HG02610 (cell line): ENCODE measurements around the gene ARHGAP22.

Source experiments
- ATAC-seq: cut with Tn5 transposase; IDR thresholded peaks from one replicate; pipeline ENCODE4 v1.9.1; 2021; ENCODE audit warnings: mild to moderate bottlenecking, moderate library complexity; ENCODE audit not compliant: unreplicated experiment

ARHGAP22 gene

DNA sequence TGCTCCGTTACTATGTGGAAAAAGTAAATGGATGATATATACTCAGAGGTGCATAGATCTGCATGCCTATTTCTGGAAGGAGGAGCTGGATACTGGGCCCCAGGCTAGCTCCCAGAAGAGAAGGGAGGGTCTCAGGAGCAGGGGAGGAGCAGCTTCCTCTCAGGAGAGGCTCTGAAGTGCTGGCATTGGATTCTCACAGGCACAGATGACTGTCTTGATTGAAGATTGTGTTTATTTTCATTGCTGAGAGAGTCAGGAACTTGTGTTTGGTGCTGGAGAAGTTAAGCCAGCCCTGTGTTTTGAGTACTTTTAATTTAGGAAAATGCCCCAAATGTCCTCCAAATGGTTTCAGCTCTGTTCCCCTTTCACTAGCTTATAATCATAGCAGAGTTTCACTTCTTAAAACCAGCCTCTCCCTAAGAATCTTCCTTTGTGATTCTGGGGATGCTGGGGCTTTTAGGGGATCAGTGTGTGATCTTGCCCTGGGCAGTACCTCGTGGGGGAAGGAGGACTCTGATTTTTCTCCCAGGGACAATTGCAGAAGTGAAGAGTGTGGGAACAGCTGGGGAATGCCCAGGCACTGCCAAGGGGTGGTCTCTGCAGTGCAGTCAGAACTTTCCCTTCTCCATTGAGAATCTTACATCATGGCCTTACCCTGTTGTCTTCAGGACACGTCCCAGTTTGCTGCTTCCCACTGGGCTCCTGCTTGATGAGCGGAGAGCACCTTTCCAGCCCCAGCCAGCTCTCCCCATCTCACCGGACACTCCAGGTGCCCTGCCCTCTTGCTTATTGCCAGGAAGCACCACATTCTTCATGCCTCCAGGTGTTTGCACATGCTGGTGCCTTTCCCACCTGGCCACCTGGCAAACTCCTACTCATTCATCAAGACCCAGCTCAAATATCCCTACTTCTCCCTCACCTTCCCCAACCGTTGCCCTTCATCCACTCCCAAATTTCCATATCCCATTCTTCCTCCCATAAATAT is 102.8 kb downstream of the ARHGAP22 start:
- no peak for ATAC-seq

GRCh38 chr10:48501226-48501625 is 103.6 kb downstream of the ARHGAP22 start:
- no peak for ATAC-seq

GRCh38 chr10:48500771-48501170 is 104.1 kb downstream of the ARHGAP22 start:
- ATAC-seq: no peak

DNA sequence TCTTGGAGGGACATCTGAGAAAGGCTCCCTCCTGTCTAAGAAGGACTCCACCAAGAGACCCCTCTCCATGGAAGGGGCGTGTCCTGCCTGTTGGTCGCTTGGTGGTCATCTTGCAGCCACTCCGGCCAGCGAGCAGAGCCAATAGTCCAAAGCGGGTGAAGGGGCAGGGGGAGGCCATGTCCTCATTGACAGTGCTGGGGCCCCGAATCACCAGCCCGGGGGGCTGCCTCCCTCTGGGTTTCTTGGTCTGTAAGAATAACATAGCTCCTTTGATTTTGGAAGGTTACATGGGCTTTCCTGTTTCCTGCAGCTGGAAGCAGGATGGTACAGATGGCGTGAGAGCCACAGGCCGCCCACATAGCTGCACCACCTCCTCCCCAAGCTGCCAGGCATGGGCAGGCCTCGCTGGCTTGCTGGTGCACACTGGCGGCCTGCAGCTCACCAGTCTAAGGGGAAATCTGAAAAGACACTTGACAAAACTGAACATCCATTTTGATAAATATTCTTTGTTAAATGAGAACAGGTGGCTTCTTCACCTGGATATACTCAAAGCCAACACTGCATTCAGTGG is 105.8 kb downstream of the ARHGAP22 start:
- ATAC-seq: no peak

DNA sequence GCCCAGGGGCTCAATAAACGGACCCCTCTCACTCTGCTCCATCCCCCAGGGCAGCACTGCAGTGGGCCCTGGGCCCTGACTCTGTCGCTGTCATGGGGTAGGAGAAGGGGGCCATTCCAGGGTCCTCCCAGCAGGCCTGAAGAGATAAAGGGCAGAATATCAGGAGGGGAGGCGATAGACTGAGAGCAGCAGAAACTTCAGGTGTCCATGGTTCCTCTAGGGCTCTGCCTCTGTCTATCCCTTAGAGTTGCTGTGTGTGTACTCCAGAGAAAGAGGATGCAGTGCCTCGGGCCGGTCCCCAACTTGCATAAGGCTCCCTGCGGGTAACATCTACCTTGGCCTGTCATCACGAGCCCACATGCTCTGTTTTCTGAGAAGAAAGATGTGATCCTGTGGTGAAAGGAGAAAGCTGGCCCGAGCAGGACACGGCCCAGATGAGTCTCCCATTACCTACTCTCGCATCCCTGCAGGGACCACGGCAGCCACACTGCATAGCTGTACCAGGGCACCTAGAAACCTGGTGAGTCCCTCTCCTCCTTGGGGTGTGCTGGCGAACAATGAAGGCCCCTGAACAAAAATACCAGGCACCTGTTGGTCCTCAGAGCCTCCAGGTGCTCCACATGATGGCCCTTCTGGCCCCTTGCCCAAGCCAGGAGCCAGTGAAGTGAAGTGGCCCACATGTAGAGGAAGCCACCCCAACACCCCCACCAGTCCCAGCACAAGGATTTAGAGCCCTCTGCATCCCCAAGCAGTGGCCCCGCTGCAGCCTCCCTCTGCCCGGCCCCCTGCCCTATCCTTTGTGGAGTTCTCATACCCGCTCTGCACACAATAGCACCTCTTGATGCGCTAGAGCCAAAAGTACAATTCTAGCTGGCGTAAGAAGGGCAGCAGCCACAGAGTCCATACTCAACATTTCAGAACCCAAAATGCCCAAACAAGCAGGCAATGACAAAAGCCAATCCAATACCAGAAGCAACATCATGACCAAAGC is 106.8 kb downstream of the ARHGAP22 start:
- no peak for ATAC-seq

GRCh38 chr10:48496831-48497779 is 107.8 kb downstream of the ARHGAP22 start:
- no peak for ATAC-seq

DNA sequence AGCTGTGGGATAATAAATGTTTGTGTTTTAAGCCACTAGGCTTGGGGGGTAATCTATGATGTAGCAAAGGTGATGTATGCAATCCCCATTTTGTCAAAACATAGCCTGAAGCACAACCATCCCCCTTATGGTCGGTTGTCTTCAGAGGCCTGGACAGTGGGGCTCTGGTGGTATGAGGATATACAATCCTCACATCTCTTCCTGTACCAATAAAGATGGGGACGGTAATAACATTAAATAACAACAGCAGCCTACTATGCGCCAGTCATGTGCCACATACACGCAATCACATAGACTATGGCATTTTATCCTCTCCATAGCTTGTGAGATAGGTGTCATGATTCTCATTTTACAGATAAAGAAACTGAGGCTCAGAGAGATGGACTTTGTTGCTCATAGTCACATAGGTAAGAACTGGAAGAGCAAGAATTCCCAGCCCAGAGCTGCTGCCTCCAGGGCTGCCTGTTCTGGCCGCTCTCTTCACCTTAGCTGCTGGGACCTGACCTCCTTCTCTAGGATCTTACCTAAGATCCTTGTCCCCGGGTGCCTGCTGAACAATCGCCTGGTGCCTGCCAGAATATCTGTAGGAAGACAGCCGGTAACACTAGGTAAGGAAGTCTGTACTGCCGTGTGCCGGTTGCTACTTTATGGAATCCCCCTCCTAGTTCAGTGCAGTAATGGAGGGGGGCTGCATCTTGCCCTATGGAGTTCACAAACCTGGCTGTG is 108.6 kb downstream of the ARHGAP22 start:
- no peak for ATAC-seq

DNA sequence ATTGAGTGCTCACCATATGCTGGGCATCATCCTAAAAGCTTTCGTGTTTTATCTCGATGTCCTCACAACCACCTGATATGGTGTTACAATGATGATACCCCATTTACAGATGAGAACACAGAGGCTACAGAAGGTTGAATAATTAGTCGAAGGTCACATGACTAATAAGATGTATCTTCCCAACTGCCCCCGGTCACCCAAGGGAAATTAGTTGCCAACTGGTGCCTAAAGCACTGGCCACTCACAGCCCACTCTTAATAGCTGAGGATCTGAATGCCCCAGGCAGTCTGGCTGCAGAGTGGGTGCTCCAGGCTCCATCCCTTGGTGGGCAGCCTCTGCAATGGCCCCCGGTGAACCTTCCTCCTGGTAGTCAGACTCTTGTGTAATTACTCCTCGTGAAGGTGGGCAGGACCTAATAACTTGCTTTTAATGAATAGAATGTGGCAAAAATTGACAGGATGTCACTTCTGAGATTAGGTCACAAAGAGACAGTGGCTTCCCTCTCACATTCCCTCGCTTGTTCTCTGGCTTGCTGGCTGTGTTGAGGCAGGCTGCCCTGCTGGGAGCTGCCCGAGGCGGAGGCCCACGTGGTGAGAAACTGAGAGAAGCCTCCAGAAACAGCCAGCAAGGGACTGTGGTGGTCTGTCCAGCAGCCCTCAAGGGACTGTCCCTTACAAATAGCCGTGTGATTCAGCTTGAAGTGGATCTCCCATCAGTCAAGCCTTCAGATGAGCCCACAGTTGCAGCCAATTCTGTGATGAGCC is 109.4 kb downstream of the ARHGAP22 start:
- no peak for ATAC-seq

- ATAC-seq: no peak
Observed at GRCh38 chr10:48494611-48495010, 110.3 kb downstream of the ARHGAP22 start.

DNA sequence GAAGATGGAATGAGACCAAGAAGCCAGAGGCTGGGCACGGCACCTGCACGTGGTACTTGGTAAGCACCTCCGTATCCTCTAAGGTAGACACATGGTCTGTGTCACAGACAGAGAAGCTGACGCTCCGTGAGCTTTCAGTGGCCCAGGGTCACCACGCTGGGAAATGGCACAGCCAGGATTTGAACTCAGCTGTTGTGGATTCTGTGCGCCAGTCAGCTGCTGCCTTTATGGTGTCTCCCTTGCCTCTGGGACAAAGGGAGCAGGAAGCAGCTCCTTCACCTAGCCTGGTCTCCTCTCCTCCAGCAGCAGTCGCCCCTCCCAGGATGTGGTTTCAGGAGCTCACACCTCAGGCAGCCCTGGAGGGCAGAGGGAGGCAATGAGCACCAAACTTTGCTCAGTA is 110.8 kb downstream of the ARHGAP22 start:
- no peak for ATAC-seq

DNA sequence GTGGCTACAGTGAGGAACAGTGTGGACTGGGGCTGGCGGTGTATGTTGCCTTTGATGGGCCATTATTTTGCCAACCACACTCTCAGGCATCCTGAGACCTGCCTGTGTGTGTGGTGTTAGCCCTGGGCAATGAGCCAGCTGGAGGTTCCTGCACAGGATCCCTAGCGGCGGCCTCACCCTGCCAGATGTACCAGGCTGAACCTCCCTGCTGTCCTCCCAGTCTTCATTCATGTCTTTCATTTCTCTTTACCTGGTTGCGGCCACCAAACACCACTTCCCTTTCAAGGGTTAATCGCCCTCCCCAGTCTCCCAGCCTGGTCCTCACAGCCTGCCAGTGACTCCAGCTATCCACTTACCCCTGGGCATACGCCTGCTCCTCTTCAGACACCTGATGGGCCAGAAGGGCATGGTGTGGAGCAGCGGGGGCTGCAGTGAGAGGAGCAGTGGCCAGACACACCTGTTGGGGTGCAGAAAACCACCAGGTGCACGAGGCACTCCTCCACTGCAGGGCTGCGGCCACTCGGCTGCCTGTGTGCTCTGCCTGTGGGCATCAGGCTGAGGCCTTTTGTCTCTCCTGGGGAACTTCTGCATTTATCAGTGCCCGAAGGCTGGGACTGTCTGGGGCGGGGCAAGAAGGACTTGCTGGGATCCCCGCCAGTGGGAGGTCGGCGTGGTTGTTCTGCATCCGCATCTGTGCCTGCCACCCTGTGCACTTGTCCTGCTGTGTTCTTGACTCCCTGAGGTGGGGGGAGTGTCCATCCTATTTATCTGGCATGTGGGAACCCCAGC is 111.6 kb downstream of the ARHGAP22 start:
- no peak for ATAC-seq

- ATAC-seq: no peak
Observed at GRCh38 chr10:48492201-48492600, 112.7 kb downstream of the ARHGAP22 start.

DNA sequence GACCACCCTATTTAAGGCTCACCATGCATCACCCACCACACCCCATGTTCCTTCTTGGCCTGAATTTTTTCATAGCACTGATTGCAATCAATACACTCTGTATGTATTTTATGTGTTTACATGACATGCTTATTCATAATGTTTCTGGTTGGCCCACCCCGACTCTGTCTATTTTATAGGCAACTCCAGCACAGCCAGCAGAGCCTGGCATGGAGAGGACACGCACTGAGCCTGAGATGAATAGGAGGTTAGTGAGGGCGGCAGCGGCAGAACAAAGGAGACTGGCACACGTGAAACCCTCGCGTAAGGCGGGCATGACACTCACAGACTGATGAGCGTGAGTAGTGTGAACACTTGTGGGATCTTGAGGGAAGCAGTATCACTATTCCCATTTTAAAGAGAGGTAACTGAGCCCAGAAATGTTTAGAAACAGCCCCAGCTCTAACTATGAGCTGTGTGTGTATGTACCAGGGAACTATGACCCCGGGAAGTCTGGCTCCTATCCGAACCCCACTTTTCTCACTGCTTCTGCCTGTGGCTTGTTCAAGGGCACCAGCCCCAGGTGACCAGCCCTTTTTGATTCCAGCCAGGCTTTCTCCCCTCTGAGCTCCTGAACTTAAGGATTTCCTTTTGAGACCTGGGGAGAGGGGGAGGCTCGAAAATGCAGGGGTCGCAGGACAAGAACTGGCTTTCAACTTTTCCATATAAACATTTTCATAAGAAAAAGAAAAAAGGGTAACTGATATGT is 113.3 kb downstream of the ARHGAP22 start:
- ATAC-seq: no peak

DNA sequence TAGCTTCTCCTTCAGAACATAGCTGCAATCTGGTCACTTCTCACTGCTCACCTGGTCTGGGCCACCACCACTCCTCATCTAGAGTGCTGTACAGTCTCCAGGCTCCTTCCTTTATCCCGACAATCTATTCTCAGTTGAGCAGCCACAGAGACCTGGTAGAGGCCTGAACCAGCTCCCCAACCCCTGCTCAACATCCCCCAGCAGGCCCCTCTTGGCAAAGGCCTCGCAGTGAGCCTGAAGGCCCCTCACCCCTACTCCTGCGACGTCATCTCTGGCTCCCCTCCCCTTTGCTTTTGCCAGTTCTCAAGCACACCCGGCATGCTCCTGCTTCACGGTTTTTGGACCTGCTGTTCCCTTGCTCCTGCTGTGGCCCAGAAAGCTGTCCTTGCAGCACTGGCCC is 113.9 kb downstream of the ARHGAP22 start:
- ATAC-seq: no peak

DNA sequence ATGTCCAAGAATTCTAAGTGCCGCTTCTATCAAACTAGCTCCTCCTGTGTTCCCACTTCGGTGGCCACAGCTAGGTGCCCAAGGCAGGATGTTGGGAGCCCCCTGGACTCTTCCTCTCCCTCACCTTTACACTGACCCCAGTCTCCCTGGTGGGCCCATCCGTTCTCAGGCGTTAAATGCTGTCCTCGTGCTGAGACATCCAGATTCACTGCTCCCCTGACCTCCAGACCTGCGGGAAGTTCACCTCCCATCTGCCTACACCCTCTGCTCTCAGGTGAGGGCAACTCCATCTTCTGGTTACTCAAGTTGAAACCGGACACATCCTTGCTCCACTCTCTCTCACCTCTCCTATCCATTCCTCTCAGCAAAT is 114.3 kb downstream of the ARHGAP22 start:
- no peak for ATAC-seq

DNA sequence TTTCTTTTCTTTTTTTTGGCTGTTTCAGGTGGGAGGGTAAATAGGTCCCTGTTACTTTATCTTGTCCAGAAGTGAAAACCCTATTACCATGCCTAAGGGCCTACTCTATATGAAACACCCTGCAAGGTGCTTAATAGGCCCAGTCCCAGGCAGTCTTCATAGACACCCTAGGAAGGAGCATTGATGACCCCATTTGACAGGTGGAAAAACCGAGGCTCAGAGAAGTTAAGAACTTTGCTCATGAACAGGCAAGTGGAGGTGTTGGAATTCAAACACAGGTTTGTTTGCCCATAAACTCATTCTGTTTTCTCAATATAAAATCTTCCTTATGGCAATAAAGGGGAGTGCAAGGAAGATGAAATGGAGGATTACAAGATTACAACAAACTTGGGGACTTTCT is 115.8 kb downstream of the ARHGAP22 start:
- ATAC-seq: no peak

- no peak for ATAC-seq
Observed at GRCh38 chr10:48487244-48487643, 117.6 kb downstream of the ARHGAP22 start.
